ENCODE results near the gene GGTLC2. TPM values are rescaled to one million over a fixed set of nuclear protein-coding genes. Genes with fewer than 3 reads are reported as not detected.
"Not testable (repeated sequence)": the region's sequence is repeated elsewhere in the genome, so short reads cannot be mapped to it uniquely, and the experiment has no call there.

GGTLC2 gene
- total RNA-seq = not detected

DNA sequence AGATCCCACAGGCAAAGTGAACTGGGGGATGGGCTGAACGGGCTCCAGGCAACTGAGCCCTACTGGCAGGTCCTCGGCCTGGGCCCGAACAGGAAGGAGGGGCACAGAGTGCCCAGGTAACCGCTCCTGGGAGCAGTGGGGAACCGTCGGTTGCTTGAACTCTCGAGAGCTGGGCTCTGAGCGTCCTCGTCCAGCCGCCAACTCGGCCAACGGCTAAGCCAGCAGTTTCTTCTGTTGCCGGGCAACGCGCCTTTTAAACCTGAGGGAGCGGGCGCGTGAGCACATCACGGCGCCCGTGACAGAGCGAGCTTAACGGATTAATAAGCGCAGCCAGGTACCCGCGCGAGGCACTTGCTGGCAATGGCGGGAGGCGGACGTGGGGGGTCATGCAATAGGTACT lies at the start of gene GGTLC2:
GGTLC2 (plus strand) TSS at position 301 of the 400 bp plus-strand sequence. CDS start 1,732 bp downstream, outside the sequence.
- not testable (repeated sequence) for DNase-seq

DNA sequence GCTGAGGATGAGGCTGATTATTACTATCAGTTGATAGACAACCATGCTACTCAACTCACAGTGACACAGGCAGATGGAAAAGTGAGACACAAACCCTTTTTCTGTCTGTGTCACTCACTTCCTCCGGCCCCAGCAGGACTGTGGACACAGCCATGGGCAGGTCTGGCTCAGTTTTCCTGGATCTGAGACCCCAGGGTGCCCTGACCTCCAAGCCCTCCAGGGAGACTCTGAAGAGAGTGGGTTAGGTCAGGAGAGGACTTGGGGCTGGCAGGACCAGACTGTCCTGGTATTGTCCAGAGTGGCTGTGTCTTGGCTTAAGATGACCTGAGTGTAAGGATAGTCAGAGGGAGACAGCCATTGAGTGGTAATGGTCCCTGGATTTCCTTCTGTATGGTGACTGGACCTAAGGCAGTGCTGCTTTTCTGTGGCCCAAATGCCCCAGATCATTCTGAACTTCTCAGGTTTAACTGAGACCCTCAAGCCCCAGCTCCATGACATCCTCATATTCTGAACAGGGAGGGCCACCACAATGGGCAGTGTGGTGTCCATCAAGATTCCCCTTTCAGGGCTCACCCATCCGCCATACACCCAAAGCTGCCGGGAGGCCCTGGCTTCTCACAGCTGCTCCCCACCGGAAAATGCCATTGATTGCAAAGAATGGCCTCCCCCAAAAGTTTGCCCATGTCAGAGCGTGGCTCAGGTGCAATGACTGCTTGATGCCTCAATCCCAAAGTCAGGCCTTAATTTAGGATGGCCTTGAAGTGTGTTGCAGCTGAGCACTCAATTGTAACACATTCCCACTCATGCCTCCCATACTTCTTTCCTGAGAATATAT lies 49.2 kb upstream of the GGTLC2 start:
- DNase-seq = no peak

DNA sequence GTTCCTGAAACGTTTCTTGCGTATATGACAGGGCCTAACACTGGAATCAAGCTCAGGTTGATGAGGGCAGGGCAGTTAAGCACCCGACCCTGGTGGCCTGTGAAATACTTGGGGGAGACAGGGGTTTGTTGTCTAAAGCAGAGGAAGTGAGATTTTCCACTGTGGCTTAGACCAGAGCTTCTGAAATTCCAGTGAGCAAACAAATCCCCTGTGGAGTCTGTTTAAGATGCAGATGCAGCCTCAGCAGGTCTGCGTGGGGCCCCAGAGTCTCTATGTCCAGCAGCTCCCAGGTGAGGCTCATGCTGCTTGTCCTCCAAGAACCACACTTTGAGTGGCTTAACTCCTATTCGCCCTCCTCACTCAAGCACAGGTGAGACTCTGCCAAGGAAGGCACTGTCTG lies 46.3 kb upstream of the GGTLC2 start:
- no peak for DNase-seq

DNA sequence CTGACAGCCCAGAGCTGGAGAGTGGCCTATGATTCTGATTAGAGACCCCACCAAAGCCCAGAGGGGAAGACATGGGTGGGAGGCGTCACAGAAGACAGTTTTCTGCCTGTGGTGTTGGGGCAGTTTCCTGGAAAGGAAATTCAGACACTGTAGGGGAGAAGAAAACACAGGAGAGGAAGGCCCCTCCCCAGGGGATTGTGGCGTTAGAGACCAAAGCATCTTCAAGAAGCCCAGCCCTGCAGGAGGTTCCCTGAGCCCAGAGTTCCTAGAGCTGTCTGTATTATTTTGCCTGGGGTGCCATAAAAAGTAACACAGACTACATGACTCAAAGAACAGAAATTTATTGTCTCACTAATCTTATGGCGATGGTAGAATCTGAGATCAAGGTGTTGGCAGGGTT lies 45.2 kb upstream of the GGTLC2 start:
- no peak for DNase-seq

DNA sequence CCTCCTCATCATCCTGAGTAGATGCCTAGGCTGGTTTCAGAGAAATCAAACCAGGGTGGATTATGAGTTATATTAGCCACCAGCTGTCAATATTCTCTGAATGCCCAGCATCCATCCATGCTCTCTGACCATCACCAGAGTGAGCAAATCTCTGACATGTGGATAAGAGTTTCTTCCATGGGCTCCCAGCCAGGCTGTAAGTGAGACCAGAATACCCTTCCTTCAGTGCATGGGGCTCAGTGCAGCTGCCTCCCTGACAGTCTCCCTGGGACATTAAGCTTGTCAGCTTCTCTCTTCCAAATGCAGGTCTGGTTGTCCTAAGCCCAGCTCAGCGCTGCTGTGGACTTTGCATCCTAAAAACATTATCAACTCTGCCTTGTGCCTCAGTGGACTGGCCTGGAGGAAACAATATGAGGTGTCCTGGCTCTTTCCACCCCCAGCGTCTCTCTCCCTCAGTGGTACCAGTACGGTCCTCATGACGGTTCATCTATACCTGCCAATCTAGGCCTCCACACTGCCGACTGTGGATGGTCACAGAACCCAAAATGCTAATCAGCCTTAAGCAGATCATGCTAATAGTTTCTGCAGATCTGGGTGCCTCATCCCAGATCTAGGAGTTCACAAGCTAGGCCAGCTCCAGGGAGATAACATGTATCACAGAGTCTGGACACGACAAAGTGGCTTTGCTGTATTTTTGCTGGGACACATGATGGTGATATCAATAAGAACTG lies 43.7 kb upstream of the GGTLC2 start:
- DNase-seq = no peak

DNA sequence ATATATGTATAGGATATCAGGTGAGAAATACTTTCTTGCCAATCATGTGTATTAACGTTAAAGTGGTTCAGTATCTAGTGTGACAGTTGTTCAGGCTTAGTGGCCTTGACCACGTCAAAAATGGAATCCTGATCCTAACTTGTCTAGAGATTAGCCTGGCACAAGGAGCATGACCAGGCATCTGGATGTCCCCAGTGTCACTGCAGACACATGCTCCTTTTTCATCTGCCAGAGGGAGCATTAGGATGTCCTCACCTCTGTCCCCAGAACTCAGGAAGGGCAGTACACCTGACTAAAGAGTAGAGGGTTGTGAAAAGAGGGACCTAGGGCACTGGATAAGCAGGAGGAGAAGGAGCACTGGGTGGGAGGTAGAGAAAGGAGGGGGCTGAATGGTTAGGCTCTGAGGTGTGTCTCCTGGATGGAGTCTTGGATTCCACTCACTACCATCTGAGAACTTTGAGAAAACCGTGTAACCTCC lies 40.9 kb upstream of the GGTLC2 start:
- DNase-seq = no peak

DNA sequence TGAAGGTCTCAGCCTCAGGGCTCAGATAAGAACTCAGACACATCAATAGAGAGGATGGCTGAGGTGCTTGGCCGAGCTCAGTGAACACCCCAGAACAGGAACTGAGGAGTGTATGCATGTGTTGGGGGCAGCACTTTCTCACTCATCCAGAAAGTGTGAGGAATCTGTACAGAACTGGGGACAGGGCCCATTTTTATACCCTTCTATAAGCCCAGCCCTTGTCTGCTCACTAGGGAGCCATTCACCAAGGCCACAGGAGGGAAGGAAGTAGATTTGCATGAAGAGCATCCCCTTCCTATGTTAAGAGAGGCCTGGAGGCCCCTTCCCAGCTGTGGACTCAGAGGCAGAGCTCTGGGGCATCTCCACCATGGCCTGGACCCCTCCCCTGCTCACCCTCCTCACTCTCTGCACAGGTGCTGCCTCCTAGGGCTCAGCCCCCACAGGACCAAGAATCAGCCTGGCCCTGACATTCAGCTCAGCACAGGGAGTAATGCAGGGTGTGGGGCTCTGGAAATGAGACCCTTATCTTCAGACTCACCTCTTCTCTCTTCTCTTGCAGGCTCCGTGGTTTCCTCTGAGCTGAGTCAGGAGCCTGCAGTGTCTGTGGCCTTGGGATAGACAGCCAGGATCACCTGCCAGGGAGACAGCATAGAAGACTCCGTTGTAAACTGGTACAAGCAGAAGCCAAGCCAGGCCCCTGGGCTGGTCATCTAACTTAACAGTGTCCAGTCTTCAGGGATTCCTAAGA lies 39.9 kb upstream of the GGTLC2 start:
- no peak for DNase-seq

DNA sequence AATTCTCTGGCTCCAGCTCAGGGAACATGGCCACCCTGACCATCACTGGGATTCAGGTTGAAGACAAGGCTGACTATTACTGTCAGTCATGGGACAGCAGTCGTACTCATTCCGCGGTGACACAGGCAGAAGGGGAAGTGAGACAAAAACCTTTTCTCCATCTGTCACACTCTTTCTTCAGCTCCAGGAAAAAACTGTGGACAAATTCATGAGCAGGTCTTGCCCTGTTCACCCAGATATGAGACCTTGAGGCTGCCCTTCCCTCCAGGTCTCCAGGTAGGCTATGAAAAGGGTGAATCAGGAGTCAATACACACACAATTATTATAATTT lies 39.4 kb upstream of the GGTLC2 start:
- no peak for DNase-seq

DNA sequence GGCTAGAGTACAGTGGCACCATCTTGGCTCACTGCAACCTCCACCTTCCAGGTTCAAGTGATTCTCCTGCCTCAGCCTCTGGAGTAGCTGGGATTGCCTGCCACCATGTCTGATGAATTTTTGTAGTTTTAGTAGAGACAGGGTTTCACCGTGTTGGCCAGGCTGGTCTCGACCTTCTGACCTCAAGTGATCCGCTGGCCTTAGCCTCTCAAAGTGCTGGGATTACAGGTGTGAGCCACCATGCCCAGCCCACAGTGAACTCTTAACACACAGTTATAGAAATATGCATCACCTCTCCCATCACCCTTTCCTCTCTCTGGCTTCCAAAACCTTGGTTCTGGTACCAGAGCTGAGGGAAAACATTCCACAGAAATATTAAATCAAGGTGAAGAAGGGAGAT lies 36.4 kb upstream of the GGTLC2 start:
- not testable (repeated sequence) for DNase-seq

DNA sequence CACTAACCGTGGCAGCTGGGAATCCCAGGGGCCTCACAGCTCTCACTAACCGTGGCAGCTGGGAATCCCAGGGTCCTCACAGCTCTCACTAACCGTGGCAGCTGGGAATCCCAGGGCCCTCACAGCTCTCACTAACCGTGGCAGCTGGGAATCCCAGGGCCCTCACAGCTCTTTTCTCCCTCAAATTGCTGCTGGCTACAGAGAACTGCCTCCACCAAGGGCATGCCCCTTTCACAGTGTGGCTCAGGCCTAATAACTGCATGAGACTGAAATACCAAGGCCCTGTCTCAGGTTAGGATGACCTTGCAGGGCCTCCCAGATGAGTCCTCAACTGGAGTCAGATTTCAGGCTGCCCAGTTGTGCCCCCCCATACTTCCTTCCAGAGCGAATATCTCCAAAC lies 35.1 kb upstream of the GGTLC2 start:
- no peak for DNase-seq

DNA sequence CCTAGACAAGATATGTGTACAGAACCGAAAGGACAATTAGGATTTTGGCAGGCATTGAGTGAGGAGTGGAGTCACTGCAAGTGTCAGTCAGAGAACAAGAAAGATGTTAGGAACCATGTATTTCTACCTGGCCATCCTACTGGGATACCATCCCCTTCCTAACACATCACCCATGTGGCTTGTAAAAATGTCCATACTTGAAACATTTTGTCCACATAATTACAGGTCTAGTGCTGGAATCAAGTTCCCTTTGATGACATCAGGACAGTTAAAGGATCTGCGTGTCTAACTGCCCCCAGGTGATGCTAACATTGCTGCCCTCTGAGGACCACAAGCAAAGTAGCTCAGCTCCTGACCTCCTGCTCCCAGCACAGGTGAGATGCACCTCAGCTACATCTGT lies 31.9 kb upstream of the GGTLC2 start:
- DNase-seq = no peak

DNA sequence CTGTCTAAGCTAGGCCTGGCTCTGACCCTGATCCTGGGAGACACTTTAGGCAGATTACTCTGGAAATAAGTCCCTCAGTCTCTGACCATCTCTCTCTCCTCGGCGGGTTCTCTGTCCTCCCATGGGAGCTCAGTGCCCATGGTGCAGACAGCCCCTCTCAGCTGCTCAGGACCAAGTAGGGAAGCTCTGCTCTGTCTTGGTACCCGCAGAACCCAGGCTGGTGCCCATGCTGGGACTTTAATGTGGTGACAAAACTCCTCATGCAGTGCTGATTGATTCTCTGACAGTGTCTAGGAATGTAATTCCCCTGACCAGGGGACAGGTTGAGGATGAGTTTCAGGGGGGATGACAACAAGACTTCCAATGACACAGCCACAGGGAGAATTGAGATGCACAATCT lies 30.3 kb upstream of the GGTLC2 start:
- no peak for DNase-seq

DNA sequence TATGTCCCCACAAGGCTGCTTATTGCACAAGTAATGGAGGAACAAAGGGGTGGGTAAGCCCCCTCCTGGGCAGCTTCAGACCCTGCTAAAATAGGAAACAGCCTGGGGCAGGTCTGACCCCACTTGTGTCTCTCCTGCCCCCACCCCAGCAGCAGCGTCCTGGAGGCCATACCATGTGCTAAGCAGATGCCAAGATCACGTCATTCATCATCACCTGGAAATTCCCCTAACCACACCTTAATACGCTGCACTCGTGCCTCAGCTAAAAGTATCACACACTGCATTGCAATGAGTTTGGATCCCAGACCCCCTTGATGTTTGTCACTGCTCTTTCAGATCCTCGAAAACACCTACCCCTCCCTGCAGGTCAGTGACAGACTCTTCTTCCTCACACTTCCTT lies 27.8 kb upstream of the GGTLC2 start:
- no peak for DNase-seq

DNA sequence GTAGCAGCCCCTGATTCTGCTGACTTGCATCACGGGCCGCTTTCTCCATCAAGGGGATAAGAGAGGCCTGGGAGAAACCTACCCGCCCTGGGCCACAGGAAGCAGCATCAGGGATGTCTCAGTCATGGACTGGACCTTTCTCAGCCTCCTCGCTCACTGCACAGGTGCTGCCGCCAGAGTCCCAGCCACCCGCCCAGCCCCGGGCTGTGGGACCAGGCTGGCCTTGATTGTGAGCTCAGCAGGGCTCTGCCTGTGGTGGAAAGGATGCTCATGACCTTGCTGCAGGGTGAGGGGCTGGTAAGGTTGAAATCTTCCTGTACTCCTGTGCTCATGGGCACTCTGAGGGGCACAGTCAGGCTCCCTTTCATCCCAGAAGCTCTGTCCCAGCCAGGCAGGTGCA lies 26.0 kb upstream of the GGTLC2 start:
- DNase-seq = no peak

DNA sequence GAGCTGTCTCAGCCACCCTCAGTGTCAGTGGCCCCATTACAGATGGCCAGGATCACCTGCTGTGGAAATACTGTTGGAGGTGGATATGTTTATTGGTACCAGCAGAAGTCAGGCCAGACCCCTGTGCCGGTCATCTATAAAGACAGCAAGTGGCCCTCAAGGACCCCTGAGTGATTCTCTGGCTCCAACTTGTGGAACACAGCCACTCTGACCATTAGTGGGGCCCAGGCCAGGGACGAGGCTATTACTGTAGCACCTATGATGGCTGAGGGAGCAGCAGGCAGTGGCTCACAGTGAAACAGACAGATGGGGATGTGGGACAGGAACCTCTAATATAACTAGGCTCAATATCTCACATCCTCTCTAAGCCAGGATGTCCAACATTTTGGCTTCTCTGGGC lies 25.5 kb upstream of the GGTLC2 start:
- DNase-seq = no peak

DNA sequence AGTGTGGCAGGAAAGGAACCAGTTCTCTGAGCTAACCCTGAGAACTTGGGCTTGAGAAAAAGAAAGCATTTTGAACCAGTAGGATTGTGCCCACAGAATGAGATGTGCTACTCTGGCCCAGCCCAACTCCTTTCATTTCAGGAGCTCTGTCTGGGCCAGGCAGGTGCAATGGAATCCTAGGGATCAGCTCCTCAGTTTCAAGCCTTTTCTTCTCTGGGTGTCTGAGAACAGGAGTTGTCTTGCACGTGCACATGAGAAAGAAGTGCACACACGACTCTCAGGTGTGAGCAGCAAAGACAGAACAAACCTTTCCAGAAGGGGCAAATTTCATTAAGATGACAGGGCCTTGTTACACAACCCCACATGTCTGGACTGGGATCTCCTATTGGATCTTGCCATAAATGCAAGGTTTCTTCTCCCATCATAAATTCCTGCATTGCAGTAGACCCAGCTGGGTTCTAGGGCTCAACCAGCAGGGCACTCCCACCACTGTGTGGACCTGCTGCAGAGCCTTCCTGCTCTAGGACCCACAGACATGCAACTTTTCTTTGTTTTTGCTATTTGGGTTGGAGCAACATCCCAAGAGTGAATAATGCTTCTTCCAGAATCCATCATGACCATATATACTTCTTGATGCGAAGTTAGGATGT lies 24.5 kb upstream of the GGTLC2 start:
- DNase-seq = no peak

DNA sequence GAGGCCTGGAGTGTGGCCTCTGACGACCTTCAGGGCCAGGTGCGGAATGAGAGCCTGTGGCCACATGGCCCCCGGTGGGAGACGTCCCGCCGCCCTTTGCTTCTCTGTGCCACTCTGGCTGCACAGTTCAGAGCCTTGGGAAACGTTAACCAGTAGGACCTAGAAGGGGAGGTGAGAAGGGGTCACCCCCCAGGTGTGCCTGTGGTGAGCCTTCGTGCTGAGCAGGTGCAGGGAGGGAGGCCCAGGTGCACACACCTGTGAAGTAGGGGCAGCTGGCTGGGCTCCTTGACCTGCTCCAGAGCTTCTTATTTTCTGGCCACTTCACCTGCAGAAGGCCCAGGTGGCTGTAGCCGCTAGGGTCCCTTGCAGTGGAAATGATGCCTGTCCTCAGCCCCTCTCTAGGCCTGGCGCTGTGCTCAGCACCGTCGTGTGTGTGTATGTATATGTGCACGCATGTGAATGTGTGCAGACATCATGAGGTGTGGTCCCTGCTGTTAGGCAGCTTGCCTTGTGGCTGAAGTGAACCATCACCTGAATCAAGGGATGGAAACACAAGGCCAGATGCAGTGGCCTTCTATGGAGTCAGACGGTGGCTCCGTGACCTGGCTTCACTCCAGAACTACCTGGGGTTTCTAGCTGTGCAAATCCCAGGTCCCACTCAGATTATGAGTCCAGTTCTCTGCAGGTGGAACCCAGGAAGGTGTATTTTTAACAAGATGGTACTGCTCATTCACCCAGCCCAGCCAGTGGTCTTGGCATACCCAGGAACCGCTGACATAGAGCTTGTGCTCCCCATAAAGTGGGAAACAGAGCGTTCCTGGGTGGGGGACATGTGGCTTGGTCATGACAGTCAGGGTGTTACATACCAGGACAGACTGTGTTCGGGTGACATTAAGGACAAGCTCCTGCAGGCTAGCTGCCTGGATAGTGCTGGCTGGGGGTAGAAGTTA lies 15.6 kb upstream of the GGTLC2 start:
- not testable (repeated sequence) for DNase-seq

DNA sequence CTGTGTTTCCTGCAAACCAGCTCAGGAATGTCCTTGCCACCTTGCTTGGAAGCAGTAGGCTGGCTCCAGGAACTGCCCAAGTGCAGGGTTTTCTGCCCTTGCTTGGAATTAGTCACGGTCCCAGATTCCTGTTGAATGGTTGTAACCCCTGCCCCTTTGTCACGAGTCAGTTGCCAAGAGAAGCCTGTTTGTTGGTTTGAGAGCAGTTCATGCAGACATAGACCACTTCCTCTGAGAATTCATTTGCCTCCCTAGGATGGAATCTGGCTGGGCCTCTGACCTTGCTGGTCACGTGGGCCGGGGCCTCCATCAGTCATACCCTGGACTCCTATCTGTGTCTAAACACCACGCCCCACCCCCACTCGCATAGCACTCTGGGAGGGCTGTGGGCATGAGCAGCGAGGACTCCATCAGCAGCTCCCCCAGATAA lies 13.2 kb upstream of the GGTLC2 start:
- DNase-seq = not testable (repeated sequence)

DNA sequence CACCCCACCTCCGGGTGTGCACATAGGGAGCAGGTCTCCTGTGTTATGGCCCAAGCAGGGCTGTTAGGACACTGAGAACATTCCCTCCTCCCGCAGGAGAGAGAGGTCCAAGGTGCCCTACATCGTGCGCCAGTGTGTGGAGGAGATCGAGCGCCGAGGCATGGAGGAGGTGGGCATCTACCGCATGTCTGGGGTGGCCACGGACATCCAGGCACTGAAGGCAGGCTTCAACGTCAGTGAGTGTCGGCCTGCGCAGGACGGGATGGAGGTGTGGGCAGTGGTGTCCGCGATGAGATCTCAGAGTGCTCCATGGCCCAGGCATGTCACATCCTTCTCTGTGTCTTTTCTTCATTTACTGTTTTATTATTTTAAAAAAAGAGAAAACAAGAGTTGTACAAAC lies 12.2 kb upstream of the GGTLC2 start:
- not testable (repeated sequence) for DNase-seq

DNA sequence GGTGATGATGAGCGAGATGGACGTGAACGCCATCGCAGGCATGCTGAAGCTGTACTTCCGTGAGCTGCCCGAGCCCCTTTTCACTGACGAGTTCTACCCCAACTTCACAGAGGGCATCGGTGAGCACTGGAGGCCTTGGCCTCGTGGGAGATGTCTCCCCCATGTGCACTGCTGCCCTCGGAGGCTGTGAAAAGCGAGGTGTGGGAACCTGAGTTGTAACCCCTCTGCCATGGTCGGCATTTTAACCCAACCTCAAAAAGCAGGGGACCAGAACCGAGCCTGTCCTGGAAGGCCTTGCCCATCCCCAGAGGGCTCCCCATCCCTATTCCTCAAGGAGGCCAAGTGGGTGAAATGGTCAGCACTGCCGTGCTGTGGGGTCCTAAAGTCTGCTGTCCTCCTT lies 10.9 kb upstream of the GGTLC2 start:
- not testable (repeated sequence) for DNase-seq

DNA sequence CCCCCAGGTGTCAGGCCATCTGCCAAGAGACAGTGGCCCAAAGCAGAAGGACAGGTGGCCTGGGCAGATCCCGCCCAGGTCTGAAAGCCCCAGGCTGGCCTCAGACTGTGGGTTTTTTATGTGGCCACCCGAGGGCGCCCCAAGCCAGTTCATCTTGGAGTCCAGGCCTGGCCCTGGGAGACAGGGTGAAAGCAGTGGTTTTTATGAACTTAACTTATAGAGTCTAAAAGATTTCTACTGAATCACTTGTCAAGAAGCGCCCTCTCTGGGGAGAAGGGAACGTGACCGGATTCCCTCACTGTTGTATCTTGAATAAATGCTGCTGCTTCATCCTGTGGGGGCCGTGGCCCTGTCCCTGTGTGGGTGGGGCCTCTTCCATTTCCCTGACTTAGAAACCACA lies 8.2 kb upstream of the GGTLC2 start:
- not testable (repeated sequence) for DNase-seq

Data from occipital lobe (tissue), 2 donors.